Cortex of kidney (tissue), 1 donor: ENCODE data around the gene ACYP2.
"Not testable (repeated sequence)": the region's sequence is repeated elsewhere in the genome, so short reads cannot be mapped to it uniquely, and the experiment has no call there.

Experiments used
- DNase-seq: peaks from one replicate; lab custom pipeline; 2025; lab: John Stamatoyannopoulos, UW

Gene ACYP2

DNA sequence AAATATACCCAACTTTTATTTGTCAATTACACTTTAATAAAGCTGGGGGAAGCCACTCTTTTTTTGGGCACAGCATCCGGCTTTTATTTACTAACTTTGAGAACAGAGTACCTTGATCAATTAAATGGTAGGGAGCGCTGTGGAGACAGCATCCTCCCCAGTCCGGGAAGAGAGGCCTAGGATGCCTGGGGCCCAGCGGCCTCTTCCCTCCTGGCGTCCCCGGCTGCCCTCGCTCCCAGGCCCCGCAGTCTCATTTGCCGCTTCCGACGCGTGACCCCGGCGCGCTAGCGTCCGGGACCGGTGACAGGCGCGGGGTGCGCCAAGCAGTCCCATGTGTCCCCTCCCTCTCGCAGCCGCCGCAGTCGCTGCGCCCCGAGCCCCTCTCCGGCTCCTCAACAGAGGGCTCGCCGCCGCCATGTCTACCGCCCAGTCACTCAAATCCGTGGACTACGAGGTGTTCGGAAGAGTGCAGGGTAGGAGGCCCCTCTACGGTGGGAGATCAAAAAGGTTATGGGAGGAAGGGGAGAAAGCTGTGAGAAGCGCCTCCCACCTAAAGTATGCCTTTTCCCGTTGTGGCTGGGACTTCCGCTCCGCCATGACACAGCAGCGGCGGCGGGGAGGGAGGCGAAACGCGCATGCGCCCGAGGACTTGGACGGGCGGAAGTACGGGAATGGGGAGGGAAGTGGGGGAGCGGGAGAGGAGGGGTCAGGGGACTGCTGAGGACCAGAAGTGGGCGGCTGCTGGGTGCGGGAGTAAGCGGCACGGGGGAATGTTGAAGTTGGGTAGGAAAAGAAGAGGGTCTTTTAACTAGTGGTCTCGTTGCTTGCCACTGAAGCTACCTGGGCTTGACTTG lies at the start of gene ACYP2:
Gene ACYP2, plus strand, starts transcription at position 332 of the 854 bp plus-strand sequence.
- peak; percentile 37 for DNase-seq

DNA sequence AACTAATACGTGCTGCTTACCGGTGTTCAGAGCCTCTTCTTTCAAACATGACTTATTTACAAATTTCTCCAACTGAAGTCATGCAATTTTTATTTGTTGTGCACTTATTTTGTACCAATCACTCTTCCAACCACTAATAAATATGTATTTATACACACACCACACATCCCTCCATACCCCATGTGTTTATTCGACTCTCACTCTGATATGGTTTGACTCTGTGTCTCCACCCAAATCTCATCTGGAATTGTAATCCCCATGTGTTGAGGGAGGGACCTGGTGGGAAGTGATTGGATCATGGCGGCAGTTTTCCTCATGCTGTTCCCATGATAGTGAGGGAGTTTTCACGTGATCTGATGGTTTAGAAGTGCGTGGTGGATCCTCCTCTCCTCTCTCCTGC lies 49.5 kb upstream of the ACYP2 start:
- DNase-seq, result no peak

DNA sequence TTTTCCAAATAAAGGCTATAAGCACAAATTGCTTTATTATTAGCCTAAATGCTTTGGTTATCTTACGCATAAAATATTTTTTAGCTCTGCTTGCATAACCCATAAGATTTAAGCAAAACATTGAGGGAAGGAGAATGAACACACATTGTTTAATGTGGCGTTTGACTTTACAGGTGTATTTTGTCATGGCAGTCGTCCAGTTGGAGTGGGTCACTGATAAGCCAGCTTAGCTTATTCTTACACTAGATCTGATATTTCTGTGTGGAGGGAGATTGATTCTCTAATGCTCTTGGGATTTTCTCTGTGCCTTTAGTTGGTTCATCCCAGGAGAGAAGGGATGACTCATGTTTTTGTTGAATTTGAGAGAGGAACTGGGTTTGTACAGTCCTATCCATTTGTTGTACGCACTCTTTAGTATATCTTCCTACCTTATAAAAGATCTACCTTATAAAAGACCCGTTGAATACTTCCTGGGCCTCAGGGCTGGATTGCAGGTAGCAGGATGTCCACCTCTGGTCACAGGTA lies 47.5 kb upstream of the ACYP2 start:
- DNase-seq, result no peak

DNA sequence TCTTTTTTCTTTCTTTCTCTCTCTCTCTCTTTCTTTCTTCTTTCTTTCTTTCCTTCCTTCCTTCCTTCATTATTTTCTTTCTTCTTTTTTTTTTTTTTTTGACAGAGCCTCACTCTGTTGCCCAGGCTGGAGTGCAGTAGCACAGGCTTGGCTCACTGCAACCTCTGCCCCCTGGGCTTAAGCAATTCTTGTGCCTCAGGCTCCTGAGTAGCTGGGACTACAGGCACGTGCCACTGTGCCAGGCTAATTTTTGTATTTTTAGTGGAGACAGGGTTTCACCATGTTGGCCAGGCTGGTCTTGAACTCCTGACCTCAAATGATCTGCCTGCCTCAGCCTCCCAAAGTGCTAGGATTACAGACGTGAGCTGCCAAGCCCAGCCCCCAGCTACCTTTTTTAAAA lies 42.9 kb upstream of the ACYP2 start:
- DNase-seq, result not testable (repeated sequence)

- DNase-seq, result no peak
Measured at GRCh38 chr2:54073796-54074195, 41.6 kb upstream of the ACYP2 start.

- no peak for DNase-seq
Measured at GRCh38 chr2:54074606-54075341, 40.6 kb upstream of the ACYP2 start.

DNA sequence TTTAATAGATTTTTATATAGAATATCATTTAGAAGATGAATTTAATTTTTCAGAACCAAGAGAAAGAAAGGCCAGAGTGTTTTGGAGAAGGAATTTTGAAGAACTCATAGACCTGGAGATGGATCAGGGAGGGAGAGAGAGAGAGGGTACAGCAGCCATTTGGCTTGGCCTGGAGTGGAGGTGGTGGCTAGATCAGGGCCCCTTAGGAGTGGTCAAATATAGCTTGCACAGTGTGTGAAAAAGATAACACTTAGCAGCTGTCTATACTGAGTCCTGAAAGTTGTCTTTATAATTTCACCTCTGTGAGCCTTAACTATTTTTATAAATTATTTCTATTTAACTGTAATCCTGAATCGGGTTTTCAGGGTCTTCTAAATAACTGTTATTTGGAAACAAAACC lies 38.8 kb upstream of the ACYP2 start:
- DNase-seq, result no peak

- no peak for DNase-seq
Measured at GRCh38 chr2:54077088-54077900, 38.1 kb upstream of the ACYP2 start.

DNA sequence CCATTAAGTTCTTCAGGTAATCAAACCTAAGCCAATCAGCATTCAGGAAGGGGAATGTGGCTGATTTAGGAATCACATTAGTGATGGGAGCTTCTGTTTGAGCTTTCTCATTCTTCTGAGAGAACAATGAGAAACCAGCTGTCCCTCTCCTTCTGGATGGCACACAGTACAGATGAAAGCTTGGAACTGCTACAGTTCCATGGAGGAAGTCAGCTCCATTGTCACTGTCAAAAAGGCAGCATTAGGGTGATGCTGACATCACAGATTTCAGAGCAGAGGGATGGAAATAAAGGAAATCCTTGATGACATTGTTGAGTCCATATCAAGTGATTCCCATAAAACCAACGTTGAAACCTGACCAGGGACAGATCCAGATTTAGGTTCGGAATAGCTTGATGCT lies 36.1 kb upstream of the ACYP2 start:
- DNase-seq, result no peak

- no peak for DNase-seq
Measured at GRCh38 chr2:54081574-54081973, 33.8 kb upstream of the ACYP2 start.

GRCh38 chr2:54083021-54083420 lies 32.4 kb upstream of the ACYP2 start:
- DNase-seq, result no peak

DNA sequence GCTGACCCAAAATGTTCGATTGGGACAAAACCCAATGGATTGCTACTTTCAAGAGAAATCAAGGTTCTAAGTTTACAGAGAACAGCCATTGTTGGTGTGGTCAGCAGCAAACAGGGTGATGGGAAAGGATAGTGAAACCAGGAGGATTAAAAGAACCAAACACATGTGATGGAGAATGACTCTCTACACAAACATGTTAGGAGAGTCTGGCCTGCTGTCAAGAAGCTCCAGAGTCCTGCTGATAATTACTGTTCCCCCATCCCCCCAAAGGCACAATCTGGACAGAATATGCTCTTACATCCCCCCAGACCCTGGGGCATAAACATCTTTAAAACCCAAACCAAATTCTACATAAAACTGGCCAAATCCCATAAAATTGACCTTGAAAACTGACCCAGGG lies 32.0 kb upstream of the ACYP2 start:
- DNase-seq, result no peak

DNA sequence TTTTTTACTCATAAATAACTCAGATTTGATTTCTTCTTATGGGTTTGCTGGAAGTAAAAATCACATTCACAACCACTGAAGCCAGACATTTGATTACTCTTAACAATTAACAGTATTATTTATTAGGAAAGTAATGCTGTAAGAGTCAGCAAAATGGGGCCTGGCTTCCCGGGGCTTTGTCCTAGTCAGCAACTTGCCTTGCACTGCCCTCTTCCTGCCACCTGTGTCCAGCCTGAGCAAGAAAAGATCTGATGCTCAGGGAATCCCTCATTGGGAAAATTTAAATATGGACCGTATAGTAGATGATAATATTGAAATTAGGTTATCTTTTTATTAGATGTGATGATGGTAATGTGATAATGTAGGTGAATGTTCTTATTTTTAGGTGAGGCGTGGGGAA lies 30.8 kb upstream of the ACYP2 start:
- DNase-seq, result no peak

- no peak for DNase-seq
Measured at GRCh38 chr2:54085069-54085468, 30.3 kb upstream of the ACYP2 start.

GRCh38 chr2:54086157-54086556 lies 29.3 kb upstream of the ACYP2 start:
- DNase-seq, result no peak

GRCh38 chr2:54088191-54088634 lies 27.2 kb upstream of the ACYP2 start:
- DNase-seq, result no peak

- DNase-seq, result no peak
Measured at GRCh38 chr2:54088719-54089118, 26.7 kb upstream of the ACYP2 start.

DNA sequence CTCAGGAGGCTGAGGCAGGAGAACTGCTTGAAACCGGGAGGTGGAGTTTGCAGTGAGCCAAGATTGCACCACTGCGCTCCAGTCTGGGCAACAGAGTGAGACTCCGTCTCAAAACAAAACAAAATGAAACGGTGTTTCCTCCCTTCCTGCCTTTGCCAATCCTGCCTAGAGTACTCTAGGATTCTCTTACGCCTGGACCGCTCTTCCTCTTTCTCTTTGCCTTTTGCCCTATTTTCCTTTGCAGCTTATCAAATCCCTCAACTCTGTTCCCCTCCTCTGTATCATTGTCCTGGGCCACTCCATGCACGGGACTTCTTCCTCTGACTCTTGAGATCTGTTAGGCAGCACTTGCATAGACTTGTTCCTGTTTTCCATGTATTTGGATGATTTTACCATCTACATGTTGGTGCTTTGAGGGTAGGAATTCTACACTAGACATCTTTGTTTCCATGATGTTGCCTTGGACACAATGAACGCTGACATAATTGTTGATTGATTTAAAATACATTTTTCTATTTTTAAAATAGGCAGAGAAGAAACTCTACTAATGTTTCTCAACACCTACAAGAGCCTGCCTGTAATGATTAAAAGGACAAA lies 24.8 kb upstream of the ACYP2 start:
- DNase-seq, result no peak

GRCh38 chr2:54092940-54093339 lies 22.5 kb upstream of the ACYP2 start:
- no peak for DNase-seq

GRCh38 chr2:54095406-54095805 lies 20.0 kb upstream of the ACYP2 start:
- not testable (repeated sequence) for DNase-seq

GRCh38 chr2:54096141-54096540 lies 19.3 kb upstream of the ACYP2 start:
- DNase-seq, result not testable (repeated sequence)

DNA sequence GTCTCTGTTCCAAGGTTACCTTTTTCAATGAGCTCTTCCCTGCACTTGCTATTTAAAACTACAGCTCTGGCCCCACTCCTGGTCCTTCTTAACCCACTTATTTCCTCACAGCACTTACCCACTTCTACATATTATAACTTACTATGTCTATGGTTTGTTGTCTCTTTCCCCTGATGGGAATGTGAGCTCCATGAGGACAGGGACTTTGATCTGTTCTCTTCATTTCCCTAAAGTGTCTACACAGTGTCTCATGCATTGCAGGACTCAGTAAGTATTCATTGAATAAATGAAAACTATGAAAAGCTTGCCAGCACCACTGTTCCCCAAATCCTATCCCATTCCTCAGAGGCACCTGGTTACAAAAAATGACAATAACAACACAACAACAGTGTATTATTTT lies 18.3 kb upstream of the ACYP2 start:
- DNase-seq, result no peak
